ENCODE measurements around the gene NEU1. TPM values are rescaled to one million over a fixed set of nuclear protein-coding genes. Genes with fewer than 3 reads are reported as not detected.
A peak's percentile ranks its signal among the peaks of the same experiment; 100 is the strongest.
"Not testable (repeated sequence)": the region's sequence is repeated elsewhere in the genome, so short reads cannot be mapped to it uniquely, and the experiment has no call there.

NEU1 gene
- total RNA-seq, 1 donor from 2014 or later = 82.6 TPM

DNA sequence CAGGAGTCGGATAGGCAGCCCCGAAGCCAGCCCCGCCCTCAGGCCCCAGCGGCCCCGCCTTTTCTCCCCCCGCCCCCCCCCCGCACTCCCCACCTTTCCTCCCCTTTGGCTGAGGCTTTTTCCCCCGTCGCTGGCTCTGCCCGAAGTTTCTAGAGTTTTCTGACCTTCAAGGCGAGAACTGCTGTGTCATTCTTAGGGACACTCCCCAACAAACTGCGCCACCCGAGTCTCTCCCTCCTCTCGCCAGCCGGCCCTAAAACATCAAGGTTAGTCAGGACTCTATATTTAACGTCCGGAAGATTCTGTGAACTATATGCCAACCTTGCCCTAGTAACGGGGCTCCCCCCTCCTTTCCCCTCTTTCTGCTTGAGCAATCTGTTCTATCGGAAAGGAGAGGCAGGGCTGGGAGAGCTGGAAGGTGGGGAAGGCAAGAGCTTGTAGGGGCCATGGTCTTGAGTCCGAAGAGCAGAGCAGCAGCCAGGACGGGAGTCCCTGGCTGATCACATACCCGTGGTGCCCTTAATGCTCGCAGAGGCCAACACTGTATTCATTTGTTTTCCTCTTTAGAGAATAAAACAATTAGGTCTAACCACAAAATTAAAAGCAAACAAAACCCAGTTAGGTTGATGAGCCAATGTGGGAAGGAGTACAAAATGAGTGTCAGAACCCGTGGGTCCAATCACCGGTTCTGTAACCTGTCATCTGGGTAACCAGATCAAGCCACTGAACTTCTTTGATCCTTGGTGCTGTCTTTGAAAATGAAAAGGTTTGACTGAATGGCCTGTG is 40.4 kb downstream of the NEU1 start:
- no peak for DNase-seq (ENCODE audit: extremely low read depth, low read depth, low spot score)

DNA sequence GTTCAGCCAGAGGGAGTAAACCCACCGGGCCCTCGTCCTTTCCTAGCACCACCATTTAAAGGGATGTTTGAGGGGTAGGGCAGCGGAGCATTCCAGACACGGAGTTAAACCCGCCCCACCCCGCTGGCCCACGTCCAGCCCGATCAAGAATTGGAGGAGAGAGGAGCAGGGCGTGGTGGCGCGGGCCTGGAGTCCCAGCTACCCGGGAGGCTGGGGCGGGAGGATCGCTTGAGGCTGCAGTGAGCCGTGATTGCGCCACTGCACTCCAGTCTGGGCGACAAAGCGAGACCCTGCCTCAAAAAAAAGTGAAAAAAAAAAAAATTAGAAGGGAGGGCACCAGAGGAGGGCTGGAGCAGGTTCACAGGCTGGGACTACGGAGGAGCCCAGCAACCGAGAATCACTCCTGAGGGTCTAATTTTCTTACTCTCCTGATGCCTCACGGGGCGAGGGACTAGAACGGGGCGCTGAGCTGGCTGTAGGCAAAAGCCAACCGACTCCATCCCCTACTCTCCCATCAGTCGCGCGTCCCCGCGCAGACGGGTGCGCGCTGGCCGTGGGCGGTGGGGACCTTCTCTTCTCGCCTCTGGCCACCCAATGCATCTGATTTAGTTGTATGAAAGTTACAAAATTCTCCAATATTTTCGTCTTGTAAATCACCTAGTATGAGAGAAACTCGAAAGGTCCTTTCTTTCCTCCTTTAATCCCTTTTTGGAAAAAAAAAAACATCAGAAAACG is 41.2 kb downstream of the NEU1 start:
- DNase-seq (ENCODE audit: extremely low read depth, low read depth, low spot score) = no peak

DNA sequence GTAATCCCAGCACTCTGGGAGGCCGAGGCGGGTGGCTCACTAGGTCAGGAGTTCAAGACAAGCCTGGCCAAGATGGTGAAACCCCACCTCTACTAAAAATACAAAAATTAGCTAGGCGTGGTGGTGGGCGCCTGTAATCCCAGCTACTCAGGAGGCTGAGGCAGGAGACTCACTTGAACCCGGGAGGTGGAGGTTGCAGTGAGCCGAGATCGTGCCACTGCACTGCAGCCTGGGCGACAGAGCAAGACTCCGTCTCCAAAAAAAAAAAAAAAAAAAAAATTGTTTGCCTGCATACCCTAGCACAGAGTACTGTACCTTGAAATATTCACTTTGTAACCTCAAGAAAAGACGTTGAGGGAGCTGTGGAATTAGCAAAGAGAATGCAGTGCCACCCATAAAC is 42.2 kb downstream of the NEU1 start:
- DNase-seq (ENCODE audit: extremely low read depth, low read depth, low spot score) = not testable (repeated sequence)

DNA sequence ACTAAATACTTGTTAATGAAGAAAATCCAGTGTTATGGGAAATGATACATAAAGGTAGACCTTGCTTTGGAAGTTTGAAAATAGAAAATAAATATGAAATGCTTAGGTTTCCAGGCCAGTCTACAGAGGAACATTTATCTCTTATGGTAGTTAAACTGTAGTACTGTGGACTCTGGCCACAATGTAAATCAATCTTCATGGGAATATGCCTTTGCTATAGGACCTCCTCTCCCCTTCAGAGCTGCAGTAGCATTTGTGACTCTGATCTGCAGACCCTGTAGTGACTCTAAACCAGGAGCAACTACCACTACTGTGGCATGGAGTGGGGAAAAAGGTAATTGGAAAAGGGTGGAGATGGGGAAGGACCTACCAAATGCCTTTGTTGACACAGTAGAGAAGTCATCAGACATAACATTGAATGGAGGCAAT is 42.7 kb downstream of the NEU1 start:
- DNase-seq (ENCODE audit: extremely low read depth, low read depth, low spot score) = no peak

DNA sequence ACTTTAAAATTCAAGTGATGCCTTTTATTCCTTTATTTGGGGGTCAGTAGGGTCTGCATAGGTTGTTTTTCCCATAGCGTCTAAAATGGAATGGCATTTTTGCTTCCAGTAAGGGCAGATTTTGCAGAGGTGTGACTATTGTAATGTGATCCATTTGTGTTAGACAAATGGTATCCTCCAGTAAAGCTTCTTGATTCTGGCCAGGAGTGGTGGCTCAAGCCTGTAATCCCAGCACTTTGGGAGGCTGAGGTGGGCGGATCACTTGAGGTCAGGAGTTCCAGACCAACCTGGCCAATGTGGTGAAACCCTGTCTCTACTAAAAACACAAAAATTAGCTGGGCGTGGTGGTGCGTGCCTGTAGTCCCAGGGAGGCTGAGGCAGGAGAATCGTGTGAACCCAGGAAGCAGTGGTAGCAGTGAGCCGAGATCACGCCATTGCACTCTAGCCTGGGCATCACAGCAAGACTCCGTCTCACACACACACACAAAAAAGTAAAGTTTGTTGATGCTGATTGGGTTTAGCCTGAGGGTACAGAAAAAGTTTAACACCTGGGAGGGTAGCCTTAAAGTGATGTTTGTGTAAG is 44.6 kb downstream of the NEU1 start:
- not testable (repeated sequence) for DNase-seq (ENCODE audit: extremely low read depth, low read depth, low spot score)

DNA sequence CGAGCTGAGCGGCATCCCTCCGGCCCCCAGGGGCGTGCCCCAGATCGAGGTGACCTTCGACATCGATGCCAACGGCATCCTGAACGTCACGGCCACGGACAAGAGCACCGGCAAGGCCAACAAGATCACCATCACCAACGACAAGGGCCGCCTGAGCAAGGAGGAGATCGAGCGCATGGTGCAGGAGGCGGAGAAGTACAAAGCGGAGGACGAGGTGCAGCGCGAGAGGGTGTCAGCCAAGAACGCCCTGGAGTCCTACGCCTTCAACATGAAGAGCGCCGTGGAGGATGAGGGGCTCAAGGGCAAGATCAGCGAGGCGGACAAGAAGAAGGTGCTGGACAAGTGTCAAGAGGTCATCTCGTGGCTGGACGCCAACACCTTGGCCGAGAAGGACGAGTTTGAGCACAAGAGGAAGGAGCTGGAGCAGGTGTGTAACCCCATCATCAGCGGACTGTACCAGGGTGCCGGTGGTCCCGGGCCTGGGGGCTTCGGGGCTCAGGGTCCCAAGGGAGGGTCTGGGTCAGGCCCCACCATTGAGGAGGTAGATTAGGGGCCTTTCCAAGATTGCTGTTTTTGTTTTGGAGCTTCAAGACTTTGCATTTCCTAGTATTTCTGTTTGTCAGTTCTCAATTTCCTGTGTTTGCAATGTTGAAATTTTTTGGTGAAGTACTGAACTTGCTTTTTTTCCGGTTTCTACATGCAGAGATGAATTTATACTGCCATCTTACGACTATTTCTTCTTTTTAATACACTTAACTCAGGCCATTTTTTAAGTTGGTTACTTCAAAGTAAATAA is 45.3 kb downstream of the NEU1 start:
- DNase-seq (ENCODE audit: extremely low read depth, low read depth, low spot score) = not testable (repeated sequence)

DNA sequence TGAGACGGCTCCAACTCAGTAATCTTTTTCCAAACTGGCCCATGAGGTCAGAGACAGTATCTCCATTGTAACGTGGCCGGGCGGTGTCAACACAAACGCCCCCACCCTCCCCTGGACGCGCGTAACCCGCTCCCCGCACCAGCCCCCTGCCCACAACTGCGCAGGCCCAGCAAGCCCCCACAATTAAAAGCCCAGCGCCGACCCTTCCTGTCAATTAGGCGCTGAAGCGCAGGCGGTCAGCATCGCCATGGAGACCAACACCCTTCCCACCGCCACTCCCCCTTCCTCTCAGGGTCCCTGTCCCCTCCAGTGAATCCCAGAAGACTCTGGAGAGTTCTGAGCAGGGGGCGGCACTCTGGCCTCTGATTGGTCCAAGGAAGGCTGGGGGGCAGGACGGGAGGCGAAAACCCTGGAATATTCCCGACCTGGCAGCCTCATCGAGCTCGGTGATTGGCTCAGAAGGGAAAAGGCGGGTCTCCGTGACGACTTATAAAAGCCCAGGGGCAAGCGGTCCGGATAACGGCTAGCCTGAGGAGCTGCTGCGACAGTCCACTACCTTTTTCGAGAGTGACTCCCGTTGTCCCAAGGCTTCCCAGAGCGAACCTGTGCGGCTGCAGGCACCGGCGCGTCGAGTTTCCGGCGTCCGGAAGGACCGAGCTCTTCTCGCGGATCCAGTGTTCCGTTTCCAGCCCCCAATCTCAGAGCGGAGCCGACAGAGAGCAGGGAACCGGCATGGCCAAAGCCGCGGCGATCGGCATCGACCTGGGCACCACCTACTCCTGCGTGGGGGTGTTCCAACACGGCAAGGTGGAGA is 47.4 kb downstream of the NEU1 start, which contains the start of the genes HSPA1A and HSPA1L:
Gene HSPA1A, plus strand, starts transcription at position 519 of the 814 bp plus-strand sequence. Its CDS starts 214 bp downstream, at position 733.
Gene HSPA1L, minus strand, starts transcription at position 259 of the 814 bp plus-strand sequence. CDS start 3,311 bp downstream, outside the sequence.
- peak; percentile 91 for DNase-seq (ENCODE audit: extremely low read depth, low read depth, low spot score)

DNA sequence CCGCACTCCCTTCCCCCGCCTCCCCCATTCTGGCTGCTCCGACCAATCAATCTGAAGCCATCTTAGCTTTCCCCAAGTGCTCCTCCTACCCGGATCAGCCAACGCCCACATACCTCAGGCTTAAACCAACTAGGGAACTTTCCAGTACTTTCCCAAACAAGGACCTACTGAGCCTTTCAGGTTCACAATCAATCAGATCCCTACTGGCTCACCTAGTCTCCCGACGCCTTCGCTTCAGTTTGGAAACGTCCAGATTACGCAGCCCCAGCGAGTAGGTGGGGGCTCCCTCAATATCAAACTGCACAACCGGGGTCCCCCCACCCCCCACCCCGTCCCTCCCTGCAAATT is 48.0 kb downstream of the NEU1 start:
- peak; percentile 91 for DNase-seq (ENCODE audit: extremely low read depth, low read depth, low spot score)

DNA sequence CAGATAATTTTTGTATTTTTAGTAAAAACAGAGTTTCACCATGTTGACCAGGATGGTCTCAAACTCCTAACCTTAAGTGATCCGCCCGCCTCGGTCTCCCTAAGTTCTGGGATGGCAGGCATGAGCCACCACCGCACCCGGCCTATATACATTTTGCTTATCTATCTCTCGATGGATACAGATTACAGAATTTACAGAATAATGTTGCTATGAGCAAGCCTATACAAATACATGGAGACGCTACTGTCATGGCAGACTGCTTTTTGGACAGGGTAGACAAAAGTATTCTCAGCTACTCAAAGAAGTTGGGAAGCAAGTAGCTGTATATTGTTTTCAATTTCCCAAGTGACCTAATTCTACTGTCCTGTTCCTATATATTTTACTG is 49.2 kb downstream of the NEU1 start:
- DNase-seq (ENCODE audit: extremely low read depth, low read depth, low spot score) = no peak

DNA sequence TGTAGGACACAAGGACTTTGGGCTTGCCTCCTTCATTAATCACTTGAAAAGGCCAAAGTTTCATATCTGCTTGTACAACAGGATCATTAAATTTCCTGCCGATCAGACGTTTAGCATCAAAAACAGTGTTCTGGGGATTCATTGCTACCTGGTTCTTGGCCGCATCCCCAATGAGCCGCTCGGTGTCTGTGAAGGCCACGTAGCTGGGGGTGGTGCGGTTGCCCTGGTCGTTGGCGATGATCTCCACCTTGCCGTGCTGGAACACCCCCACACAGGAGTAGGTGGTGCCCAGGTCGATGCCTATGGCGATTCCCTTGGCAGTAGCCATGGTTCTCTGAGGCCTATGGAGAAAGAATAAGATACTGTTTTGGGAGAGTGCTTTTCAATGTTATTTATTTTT is 51.0 kb downstream of the NEU1 start:
- DNase-seq (ENCODE audit: extremely low read depth, low read depth, low spot score) = no peak

DNA sequence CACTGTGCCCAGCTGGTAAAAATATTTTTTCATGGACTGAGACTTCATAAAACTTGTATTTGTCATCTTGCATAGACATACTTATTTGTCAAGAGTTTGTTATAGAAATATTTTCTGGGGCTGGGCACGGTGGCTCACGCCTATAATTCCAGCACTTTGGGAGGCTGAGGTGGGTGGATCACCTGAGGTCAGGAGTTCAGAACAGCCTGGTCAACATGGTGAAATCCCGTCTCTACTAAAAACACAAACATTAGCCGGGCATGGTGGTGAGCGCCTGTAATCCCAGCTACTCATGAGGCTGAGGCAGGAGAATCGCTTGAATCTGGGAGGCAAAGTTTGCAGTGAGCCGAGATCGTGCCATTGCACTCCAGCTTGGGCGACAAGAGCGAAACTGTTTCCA is 54.0 kb downstream of the NEU1 start:
- not testable (repeated sequence) for DNase-seq (ENCODE audit: extremely low read depth, low read depth, low spot score)

Other genes with a start within 250 kb of the NEU1 start
- not detected in 2 replicates for gene AIF1, start 247.6 kb downstream of the NEU1 start, total RNA-seq
- gene PRRC2A, start 242.1 kb downstream of the NEU1 start, total RNA-seq = 125 and 166 TPM in 2 replicates
- gene BAG6, start 210.2 kb downstream of the NEU1 start, total RNA-seq = 259 and 375 TPM in 2 replicates
- not detected in 2 replicates for gene APOM, start 206.9 kb downstream of the NEU1 start, total RNA-seq
- 19.1 and 19.6 TPM in 2 replicates for gene C6orf47, start 202.0 kb downstream of the NEU1 start, total RNA-seq
- 13.0 and 14.5 TPM in 2 replicates for gene GPANK1, start 197.8 kb downstream of the NEU1 start, total RNA-seq
- 292 and 314 TPM in 2 replicates for gene CSNK2B, start 196.7 kb downstream of the NEU1 start, total RNA-seq
- 2.6 and 7.9 TPM in 2 replicates for gene LY6G5B, start 192.8 kb downstream of the NEU1 start, total RNA-seq
- 3.7 and 4.1 TPM in 2 replicates for gene LY6G5C, start 181.8 kb downstream of the NEU1 start, total RNA-seq
- gene ABHD16A, start 159.5 kb downstream of the NEU1 start, total RNA-seq = 35.7 and 49.2 TPM in 2 replicates
- not detected in 2 replicates for gene LY6G6F, start 156.0 kb downstream of the NEU1 start, total RNA-seq
- not detected in 2 replicates for gene LY6G6D, start 147.5 kb downstream of the NEU1 start, total RNA-seq
- not detected in 2 replicates for gene LY6G6C, start 141.1 kb downstream of the NEU1 start, total RNA-seq
- gene MPIG6B, start 139.4 kb downstream of the NEU1 start, total RNA-seq = not detected in 2 replicates
- 110 and 138 TPM in 2 replicates for gene DDAH2, start 133.5 kb downstream of the NEU1 start, total RNA-seq
- gene CLIC1, start 126.3 kb downstream of the NEU1 start, total RNA-seq = 541 and 655 TPM in 2 replicates
- 3.7 and 18.7 TPM in 2 replicates for gene MSH5, start 122.8 kb downstream of the NEU1 start, total RNA-seq
- gene SAPCD1, start 100.2 kb downstream of the NEU1 start, total RNA-seq = 3.3 and 3.9 TPM in 2 replicates
- 0.34 and 0.58 TPM in 2 replicates for gene VWA7, start 85.5 kb downstream of the NEU1 start, total RNA-seq
- gene VARS1, start 67.1 kb downstream of the NEU1 start, total RNA-seq = 90.9 and 105 TPM in 2 replicates
- 45.3 and 74.3 TPM in 2 replicates for gene LSM2, start 55.9 kb downstream of the NEU1 start, total RNA-seq
- 0.44 and 0.53 TPM in 2 replicates for gene HSPA1L, start 47.5 kb downstream of the NEU1 start, total RNA-seq
- gene HSPA1A, start 47.3 kb downstream of the NEU1 start, total RNA-seq = 140 and 161 TPM in 2 replicates
- 76.3 and 95.3 TPM in 2 replicates for gene HSPA1B, start 35.1 kb downstream of the NEU1 start, total RNA-seq
- 0.05 and 1.7 TPM in 2 replicates for gene SLC44A4, start 16.2 kb upstream of the NEU1 start, total RNA-seq
- 39.0 and 46.4 TPM in 2 replicates for gene EHMT2, start 34.9 kb upstream of the NEU1 start, total RNA-seq
- gene ZBTB12, start 39.3 kb upstream of the NEU1 start, total RNA-seq = 1.7 TPM in 2 replicates
- not detected in 2 replicates for gene C2, start 64.9 kb upstream of the NEU1 start, total RNA-seq
- 0.53 and 2.3 TPM in 2 replicates for gene CFB, start 83.3 kb upstream of the NEU1 start, total RNA-seq
- gene NELFE, start 96.2 kb upstream of the NEU1 start, total RNA-seq = 101 and 117 TPM in 2 replicates
- 42.1 and 46.3 TPM in 2 replicates for gene SKIC2, start 96.4 kb upstream of the NEU1 start, total RNA-seq
- gene DXO, start 109.3 kb upstream of the NEU1 start, total RNA-seq = 16.6 and 17.3 TPM in 2 replicates
- gene C4A, start 119.2 kb upstream of the NEU1 start, total RNA-seq = 1.3 and 1.8 TPM in 2 replicates
- 1.1 and 1.3 TPM in 2 replicates for gene C4B, start 152.0 kb upstream of the NEU1 start, total RNA-seq
- not detected in 2 replicates for gene CYP21A2, start 175.6 kb upstream of the NEU1 start, total RNA-seq
- gene TNXB, start 246.5 kb upstream of the NEU1 start, total RNA-seq = 1.5 and 1.7 TPM in 2 replicates